GM23338 (cell line): ENCODE results near the gene CAP1.

ENCODE experiments used
- CREB1 ChIP-seq: fragments of 250-450 bp; sonication (Bioruptor Pico); IDR thresholded peaks from 2 replicates; pipeline ENCODE4 v1.5.0; 2020; ENCODE audit warnings: low read depth, mild to moderate bottlenecking, moderate library complexity
- EZH2 ChIP-seq: fragments of 200-600 bp; sonication (generic); IDR thresholded peaks from one replicate; pipeline ENCODE4 v1.8.0; 2017; ENCODE audit warnings: antibody characterized with exemption, mild to moderate bottlenecking, low read depth; ENCODE audit not compliant: unreplicated experiment
- EZH2phosphoT487 ChIP-seq: fragments of 200-600 bp; sonication (generic); IDR thresholded peaks from one replicate; pipeline ENCODE4 v1.8.1; 2018; ENCODE audit warnings: antibody characterized with exemption; ENCODE audit not compliant: unreplicated experiment
- JUNB ChIP-seq: IDR thresholded peaks from one replicate; pipeline ENCODE4 v1.6.1; 2016; ENCODE audit warnings: antibody characterized with exemption; ENCODE audit not compliant: unreplicated experiment
- POLR2AphosphoS5 ChIP-seq: IDR thresholded peaks from 2 replicates; pipeline ENCODE4 v1.6.1; 2016; ENCODE audit warnings: antibody characterized with exemption, low read depth
- STAT1 ChIP-seq: IDR thresholded peaks from one replicate; pipeline ENCODE4 v1.6.1; 2016; ENCODE audit warnings: antibody characterized with exemption; ENCODE audit not compliant: unreplicated experiment
- ZNF114 ChIP-seq: fragments of 250-450 bp; sonication (Bioruptor Pico); IDR thresholded peaks from 2 replicates; pipeline ENCODE4 v1.5.0; 2020; ENCODE audit warnings: mild to moderate bottlenecking, moderate library complexity
- ZNF331 ChIP-seq: fragments of 250-450 bp; sonication (Bioruptor Pico); IDR thresholded peaks from 2 replicates; pipeline ENCODE4 v1.5.0; 2020; ENCODE audit warnings: low read depth, mild to moderate bottlenecking, moderate library complexity
- TF ChIP-seq, protein P1 (sequence below), 2 experiments: fragments of 200-600 bp in 1 of 2; sonication (generic) in 1 of 2; conservative IDR thresholded peaks; 2 replicates each; pipeline versions ENCODE4 v1.5.1 to v1.6.1; 2016 to 2017; ENCODE audit warnings: antibody characterized with exemption in 2 of 2, low read depth in 2 of 2, mild to moderate bottlenecking in 2 of 2, moderate library complexity in 1 of 2
- TF ChIP-seq, protein P2 (sequence below): IDR thresholded peaks from one replicate; pipeline ENCODE4 v1.6.1; 2018; ENCODE audit warnings: antibody characterized with exemption; ENCODE audit not compliant: unreplicated experiment
- TF ChIP-seq, protein P3 (sequence below): IDR thresholded peaks from 2 replicates; pipeline ENCODE4 v1.6.1; 2016; ENCODE audit warnings: antibody characterized with exemption
- TF ChIP-seq, protein P4 (sequence below): fragments of 250-450 bp; sonication (Bioruptor Pico); IDR thresholded peaks from 2 replicates; pipeline ENCODE4 v1.5.0; 2020; ENCODE audit warnings: mild to moderate bottlenecking, moderate library complexity

DNA sequence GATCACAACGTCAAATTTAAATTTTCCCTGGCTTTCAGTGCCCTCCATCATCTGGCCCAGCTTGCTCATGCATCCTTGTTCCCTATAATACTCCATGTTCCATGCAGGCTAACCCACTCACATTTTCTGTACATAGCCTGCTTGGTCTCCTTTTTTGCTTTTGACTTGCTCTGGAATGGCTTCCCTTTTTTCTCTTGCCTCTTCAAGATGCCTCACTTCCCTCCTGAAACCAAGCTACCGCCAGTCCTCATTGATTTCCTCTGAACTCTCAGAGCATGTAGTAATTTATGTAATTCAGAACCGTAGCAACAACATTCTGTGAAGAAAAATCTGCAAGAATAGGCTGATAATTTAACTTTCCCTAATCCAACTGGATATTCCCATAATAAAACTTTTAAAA, 10.3 kb downstream of the CAP1 start:
- TF ChIP-seq, protein P1, sequence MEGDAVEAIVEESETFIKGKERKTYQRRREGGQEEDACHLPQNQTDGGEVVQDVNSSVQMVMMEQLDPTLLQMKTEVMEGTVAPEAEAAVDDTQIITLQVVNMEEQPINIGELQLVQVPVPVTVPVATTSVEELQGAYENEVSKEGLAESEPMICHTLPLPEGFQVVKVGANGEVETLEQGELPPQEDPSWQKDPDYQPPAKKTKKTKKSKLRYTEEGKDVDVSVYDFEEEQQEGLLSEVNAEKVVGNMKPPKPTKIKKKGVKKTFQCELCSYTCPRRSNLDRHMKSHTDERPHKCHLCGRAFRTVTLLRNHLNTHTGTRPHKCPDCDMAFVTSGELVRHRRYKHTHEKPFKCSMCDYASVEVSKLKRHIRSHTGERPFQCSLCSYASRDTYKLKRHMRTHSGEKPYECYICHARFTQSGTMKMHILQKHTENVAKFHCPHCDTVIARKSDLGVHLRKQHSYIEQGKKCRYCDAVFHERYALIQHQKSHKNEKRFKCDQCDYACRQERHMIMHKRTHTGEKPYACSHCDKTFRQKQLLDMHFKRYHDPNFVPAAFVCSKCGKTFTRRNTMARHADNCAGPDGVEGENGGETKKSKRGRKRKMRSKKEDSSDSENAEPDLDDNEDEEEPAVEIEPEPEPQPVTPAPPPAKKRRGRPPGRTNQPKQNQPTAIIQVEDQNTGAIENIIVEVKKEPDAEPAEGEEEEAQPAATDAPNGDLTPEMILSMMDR (conservative IDR thresholded peaks at IDR 0.05; ENCODE audit: low read depth in 2 of 2) = no peak
- TF ChIP-seq, protein P2, sequence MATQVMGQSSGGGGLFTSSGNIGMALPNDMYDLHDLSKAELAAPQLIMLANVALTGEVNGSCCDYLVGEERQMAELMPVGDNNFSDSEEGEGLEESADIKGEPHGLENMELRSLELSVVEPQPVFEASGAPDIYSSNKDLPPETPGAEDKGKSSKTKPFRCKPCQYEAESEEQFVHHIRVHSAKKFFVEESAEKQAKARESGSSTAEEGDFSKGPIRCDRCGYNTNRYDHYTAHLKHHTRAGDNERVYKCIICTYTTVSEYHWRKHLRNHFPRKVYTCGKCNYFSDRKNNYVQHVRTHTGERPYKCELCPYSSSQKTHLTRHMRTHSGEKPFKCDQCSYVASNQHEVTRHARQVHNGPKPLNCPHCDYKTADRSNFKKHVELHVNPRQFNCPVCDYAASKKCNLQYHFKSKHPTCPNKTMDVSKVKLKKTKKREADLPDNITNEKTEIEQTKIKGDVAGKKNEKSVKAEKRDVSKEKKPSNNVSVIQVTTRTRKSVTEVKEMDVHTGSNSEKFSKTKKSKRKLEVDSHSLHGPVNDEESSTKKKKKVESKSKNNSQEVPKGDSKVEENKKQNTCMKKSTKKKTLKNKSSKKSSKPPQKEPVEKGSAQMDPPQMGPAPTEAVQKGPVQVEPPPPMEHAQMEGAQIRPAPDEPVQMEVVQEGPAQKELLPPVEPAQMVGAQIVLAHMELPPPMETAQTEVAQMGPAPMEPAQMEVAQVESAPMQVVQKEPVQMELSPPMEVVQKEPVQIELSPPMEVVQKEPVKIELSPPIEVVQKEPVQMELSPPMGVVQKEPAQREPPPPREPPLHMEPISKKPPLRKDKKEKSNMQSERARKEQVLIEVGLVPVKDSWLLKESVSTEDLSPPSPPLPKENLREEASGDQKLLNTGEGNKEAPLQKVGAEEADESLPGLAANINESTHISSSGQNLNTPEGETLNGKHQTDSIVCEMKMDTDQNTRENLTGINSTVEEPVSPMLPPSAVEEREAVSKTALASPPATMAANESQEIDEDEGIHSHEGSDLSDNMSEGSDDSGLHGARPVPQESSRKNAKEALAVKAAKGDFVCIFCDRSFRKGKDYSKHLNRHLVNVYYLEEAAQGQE = no peak
- no peak for TF ChIP-seq EZH2phosphoT487
- TF ChIP-seq JUNB = no peak
- TF ChIP-seq POLR2AphosphoS5 = no peak
- no peak for TF ChIP-seq EZH2
- no peak for TF ChIP-seq CREB1
- TF ChIP-seq, protein P3, sequence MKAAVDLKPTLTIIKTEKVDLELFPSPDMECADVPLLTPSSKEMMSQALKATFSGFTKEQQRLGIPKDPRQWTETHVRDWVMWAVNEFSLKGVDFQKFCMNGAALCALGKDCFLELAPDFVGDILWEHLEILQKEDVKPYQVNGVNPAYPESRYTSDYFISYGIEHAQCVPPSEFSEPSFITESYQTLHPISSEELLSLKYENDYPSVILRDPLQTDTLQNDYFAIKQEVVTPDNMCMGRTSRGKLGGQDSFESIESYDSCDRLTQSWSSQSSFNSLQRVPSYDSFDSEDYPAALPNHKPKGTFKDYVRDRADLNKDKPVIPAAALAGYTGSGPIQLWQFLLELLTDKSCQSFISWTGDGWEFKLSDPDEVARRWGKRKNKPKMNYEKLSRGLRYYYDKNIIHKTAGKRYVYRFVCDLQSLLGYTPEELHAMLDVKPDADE = no peak
- TF ChIP-seq, protein P4, sequence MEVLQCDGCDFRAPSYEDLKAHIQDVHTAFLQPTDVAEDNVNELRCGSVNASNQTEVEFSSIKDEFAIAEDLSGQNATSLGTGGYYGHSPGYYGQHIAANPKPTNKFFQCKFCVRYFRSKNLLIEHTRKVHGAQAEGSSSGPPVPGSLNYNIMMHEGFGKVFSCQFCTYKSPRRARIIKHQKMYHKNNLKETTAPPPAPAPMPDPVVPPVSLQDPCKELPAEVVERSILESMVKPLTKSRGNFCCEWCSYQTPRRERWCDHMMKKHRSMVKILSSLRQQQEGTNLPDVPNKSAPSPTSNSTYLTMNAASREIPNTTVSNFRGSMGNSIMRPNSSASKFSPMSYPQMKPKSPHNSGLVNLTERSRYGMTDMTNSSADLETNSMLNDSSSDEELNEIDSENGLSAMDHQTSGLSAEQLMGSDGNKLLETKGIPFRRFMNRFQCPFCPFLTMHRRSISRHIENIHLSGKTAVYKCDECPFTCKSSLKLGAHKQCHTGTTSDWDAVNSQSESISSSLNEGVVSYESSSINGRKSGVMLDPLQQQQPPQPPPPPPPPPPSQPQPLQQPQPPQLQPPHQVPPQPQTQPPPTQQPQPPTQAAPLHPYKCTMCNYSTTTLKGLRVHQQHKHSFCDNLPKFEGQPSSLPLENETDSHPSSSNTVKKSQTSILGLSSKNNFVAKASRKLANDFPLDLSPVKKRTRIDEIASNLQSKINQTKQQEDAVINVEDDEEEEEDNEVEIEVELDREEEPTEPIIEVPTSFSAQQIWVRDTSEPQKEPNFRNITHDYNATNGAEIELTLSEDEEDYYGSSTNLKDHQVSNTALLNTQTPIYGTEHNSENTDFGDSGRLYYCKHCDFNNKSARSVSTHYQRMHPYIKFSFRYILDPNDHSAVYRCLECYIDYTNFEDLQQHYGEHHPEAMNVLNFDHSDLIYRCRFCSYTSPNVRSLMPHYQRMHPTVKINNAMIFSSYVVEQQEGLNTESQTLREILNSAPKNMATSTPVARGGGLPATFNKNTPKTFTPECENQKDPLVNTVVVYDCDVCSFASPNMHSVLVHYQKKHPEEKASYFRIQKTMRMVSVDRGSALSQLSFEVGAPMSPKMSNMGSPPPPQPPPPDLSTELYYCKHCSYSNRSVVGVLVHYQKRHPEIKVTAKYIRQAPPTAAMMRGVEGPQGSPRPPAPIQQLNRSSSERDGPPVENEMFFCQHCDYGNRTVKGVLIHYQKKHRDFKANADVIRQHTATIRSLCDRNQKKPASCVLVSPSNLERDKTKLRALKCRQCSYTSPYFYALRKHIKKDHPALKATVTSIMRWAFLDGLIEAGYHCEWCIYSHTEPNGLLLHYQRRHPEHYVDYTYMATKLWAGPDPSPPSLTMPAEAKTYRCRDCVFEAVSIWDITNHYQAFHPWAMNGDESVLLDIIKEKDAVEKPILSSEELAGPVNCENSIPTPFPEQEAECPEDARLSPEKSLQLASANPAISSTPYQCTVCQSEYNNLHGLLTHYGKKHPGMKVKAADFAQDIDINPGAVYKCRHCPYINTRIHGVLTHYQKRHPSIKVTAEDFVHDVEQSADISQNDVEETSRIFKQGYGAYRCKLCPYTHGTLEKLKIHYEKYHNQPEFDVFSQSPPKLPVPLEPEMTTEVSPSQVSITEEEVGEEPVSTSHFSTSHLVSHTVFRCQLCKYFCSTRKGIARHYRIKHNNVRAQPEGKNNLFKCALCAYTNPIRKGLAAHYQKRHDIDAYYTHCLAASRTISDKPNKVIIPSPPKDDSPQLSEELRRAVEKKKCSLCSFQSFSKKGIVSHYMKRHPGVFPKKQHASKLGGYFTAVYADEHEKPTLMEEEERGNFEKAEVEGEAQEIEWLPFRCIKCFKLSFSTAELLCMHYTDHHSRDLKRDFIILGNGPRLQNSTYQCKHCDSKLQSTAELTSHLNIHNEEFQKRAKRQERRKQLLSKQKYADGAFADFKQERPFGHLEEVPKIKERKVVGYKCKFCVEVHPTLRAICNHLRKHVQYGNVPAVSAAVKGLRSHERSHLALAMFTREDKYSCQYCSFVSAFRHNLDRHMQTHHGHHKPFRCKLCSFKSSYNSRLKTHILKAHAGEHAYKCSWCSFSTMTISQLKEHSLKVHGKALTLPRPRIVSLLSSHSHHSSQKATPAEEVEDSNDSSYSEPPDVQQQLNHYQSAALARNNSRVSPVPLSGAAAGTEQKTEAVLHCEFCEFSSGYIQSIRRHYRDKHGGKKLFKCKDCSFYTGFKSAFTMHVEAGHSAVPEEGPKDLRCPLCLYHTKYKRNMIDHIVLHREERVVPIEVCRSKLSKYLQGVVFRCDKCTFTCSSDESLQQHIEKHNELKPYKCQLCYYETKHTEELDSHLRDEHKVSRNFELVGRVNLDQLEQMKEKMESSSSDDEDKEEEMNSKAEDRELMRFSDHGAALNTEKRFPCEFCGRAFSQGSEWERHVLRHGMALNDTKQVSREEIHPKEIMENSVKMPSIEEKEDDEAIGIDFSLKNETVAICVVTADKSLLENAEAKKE = no peak
- TF ChIP-seq ZNF114 (CRISPR knock-in tag) = no peak
- no peak for TF ChIP-seq ZNF331
- TF ChIP-seq STAT1 = no peak
